PFSK-1 (cell line): ENCODE results near the gene TESMIN.

Experiments
- POLR2AphosphoS5 ChIP-seq: IDR thresholded peaks from 2 replicates; pipeline ENCODE4 v1.6.1; 2012; ENCODE audit warnings: low read depth, mild to moderate bottlenecking, control low read depth, low read length, moderate library complexity
- REST ChIP-seq, 2 experiments: IDR thresholded peaks; 2 replicates each; pipeline versions ENCODE4 v1.6.1 to v1.8.0; 2011 to 2012; ENCODE audit warnings: low read depth in 2 of 2, low read length in 2 of 2, control low read depth in 1 of 2, inconsistent platforms in 1 of 2, mild to moderate bottlenecking in 1 of 2, moderate library complexity in 1 of 2; ENCODE audit not compliant: insufficient read depth in 1 of 2
- SIN3A ChIP-seq: IDR thresholded peaks from 2 replicates; pipeline ENCODE4 v1.6.1; 2012; ENCODE audit warnings: mild to moderate bottlenecking, low read length, moderate library complexity, borderline replicate concordance; ENCODE audit not compliant: insufficient read depth

GRCh38 chr11:68664906-68665305 lies 86.4 kb downstream of the TESMIN start:
- no peak for TF ChIP-seq REST (IDR thresholded peaks at IDR 0.05; ENCODE audit: insufficient read depth in 1 of 2, low read depth in 2 of 2, low read length in 2 of 2)
- TF ChIP-seq SIN3A = no peak
- no peak for TF ChIP-seq POLR2AphosphoS5
